ENCODE data around the gene CREB5. TPM values are rescaled to one million over a fixed set of nuclear protein-coding genes. Genes with fewer than 3 reads are reported as not detected.
A peak's percentile ranks its signal among the peaks of the same experiment; 100 is the strongest.
"Not testable (repeated sequence)": the region's sequence is repeated elsewhere in the genome, so short reads cannot be mapped to it uniquely, and the experiment has no call there.

The CREB5 gene
- total and polyA plus RNA-seq, 5 donors, result 4.0 to 20.4 (median 9.9) TPM

- Histone ChIP-seq H3K9me3 (ENCODE audit: control insufficient read depth, low read length) (no peaks in the 10 kb centered on the region), H3K4me1 (ENCODE audit: control insufficient read depth, insufficient read depth, low read length) (no peaks in the 10 kb centered on the region), H3K27ac (ENCODE audit: low read length) (no peak overlapping the region), H3K27me3 (ENCODE audit: control insufficient read depth, insufficient read depth) (no peaks in the 10 kb centered on the region), H3K4me3 (ENCODE audit: low read length) (no peak overlapping the region)
- ATAC-seq, result no peak
- no peak for DNase-seq
- WGBS, result 75% methylated on average over 8 of the region's 8 CpGs
- intact Hi-C loops (cut with DNase I), result loop anchor here in 2 of 4 donors (10.0 kb wide), 2 partner anchors 241 to 471 kb away; no protein-coding TSS in a partner anchor
These were observed 28.3 kb upstream of the CREB5 start for GRCh38 chr7:28383975-28384374.

- H3K4me1 ChIP-seq (ENCODE audit: control insufficient read depth, insufficient read depth, low read length), result no peaks in the 10 kb centered on the region
- peak overlapping the region; percentile 55 for H3K4me3 ChIP-seq (ENCODE audit: low read length)
- H3K27ac ChIP-seq (ENCODE audit: low read length), result no peak overlapping the region
- DNase-seq (peak in 1 of 3 donors; percentile 62), ATAC-seq (peak in 1 of 2 donors; percentile 51)
- WGBS, result 18% methylated on average over 14 of the region's 14 CpGs
- intact Hi-C loops (cut with DNase I), result loop anchor here (5.0 to 10.0 kb wide), 6 partner anchors 145 to 468 kb away; no protein-coding TSS in a partner anchor
- no peaks in the 10 kb centered on the region for H3K9me3 ChIP-seq (ENCODE audit: control insufficient read depth, low read length)
- no peaks in the 10 kb centered on the region for H3K27me3 ChIP-seq (ENCODE audit: control insufficient read depth, insufficient read depth)
These were observed 22.6 kb upstream of the CREB5 start for GRCh38 chr7:28389504-28390395.

- WGBS, result 38% methylated on average over 3 of the region's 3 CpGs
- intact Hi-C loops (cut with DNase I), result loop anchor here in 1 of 4 donors (5.0 to 10.0 kb wide), 2 partner anchors 144 to 462 kb away; no protein-coding TSS in a partner anchor
These were observed 21.9 kb upstream of the CREB5 start for GRCh38 chr7:28390426-28390825.

GRCh38 chr7:28392289-28392688, 20.0 kb upstream of the CREB5 start:
- intact Hi-C loops (cut with DNase I), result loop anchor here in 1 of 4 donors (5.0 to 10.0 kb wide), 2 partner anchors 143 to 460 kb away; no protein-coding TSS in a partner anchor

More at GRCh38 chr7:28390426-28390825, 21.9 kb upstream of the CREB5 start:
- H3K9me3 ChIP-seq (ENCODE audit: control insufficient read depth, low read length), result no peaks in the 10 kb centered on the region
- H3K4me1 ChIP-seq (ENCODE audit: control insufficient read depth, insufficient read depth, low read length), result no peaks in the 10 kb centered on the region
- no peaks in the 10 kb centered on the region for H3K27me3 ChIP-seq (ENCODE audit: control insufficient read depth, insufficient read depth)
- H3K27ac ChIP-seq (ENCODE audit: low read length), result no peak overlapping the region
- peak overlapping the region; percentile 55 for H3K4me3 ChIP-seq (ENCODE audit: low read length)
- DNase-seq, result no peak
- ATAC-seq, result no peak

GRCh38 chr7:28395404-28395803, 16.9 kb upstream of the CREB5 start:
- Histone ChIP-seq H3K27ac (ENCODE audit: low read length) (no peak overlapping the region), H3K9me3 (ENCODE audit: control insufficient read depth, low read length) (no peaks in the 10 kb centered on the region), H3K27me3 (ENCODE audit: control insufficient read depth, insufficient read depth) (no peaks in the 10 kb centered on the region), H3K4me3 (ENCODE audit: low read length) (no peak overlapping the region), H3K4me1 (ENCODE audit: control insufficient read depth, insufficient read depth, low read length) (no peaks in the 10 kb centered on the region)
- DNase-seq (no peak), ATAC-seq (no peak)
- intact Hi-C loops (cut with DNase I), result loop anchor here in 1 of 4 donors (10.0 kb wide), 1 partner anchor 139 kb away; no protein-coding TSS in a partner anchor
- 63% methylated on average over 3 of the region's 3 CpGs for WGBS

More at GRCh38 chr7:28392289-28392688, 20.0 kb upstream of the CREB5 start:
- no peaks in the 10 kb centered on the region for H3K4me1 ChIP-seq (ENCODE audit: control insufficient read depth, insufficient read depth, low read length)
- H3K27ac ChIP-seq (ENCODE audit: low read length), result no peak overlapping the region
- no peak for DNase-seq
- 92% methylated on average over 2 of the region's 2 CpGs for WGBS
- H3K9me3 ChIP-seq (ENCODE audit: control insufficient read depth, low read length), result no peaks in the 10 kb centered on the region
- no peak for ATAC-seq
- no peaks in the 10 kb centered on the region for H3K27me3 ChIP-seq (ENCODE audit: control insufficient read depth, insufficient read depth)
- H3K4me3 ChIP-seq (ENCODE audit: low read length), result no peak overlapping the region

- Histone ChIP-seq H3K4me1 (ENCODE audit: control insufficient read depth, insufficient read depth, low read length) (no peaks in the 10 kb centered on the region), H3K9me3 (ENCODE audit: control insufficient read depth, low read length) (no peaks in the 10 kb centered on the region), H3K27me3 (ENCODE audit: control insufficient read depth, insufficient read depth) (no peaks in the 10 kb centered on the region), H3K4me3 (ENCODE audit: low read length) (no peak overlapping the region), H3K27ac (ENCODE audit: low read length) (no peak overlapping the region)
- DNase-seq (no peak), ATAC-seq (no peak)
- intact Hi-C loops (cut with DNase I), result loop anchor here in 1 of 4 donors (10.0 kb wide), 1 partner anchor 139 kb away; no protein-coding TSS in a partner anchor
- WGBS, result 56% methylated on average over 2 of the region's 2 CpGs
These were observed 16.5 kb upstream of the CREB5 start for GRCh38 chr7:28395831-28396230.

- ATAC-seq, result no peak
- intact Hi-C loops (cut with DNase I), result loop anchor here in 1 of 4 donors (10.0 kb wide), 1 partner anchor 138 kb away; no protein-coding TSS in a partner anchor
- WGBS, result 51% methylated on average over 2 of the region's 2 CpGs
These were observed 15.2 kb upstream of the CREB5 start for GRCh38 chr7:28397141-28397540.

GRCh38 chr7:28400838-28401360, 11.4 kb upstream of the CREB5 start:
- H3K4me3 ChIP-seq (ENCODE audit: low read length), result no peak overlapping the region
- H3K9me3 ChIP-seq (ENCODE audit: control insufficient read depth, low read length), result no peaks in the 10 kb centered on the region
- intact Hi-C loops (cut with DNase I), result no loop called here
- H3K4me1 ChIP-seq (ENCODE audit: control insufficient read depth, insufficient read depth, low read length), result no peaks in the 10 kb centered on the region
- DNase-seq (no peak), ATAC-seq (no peak)
- H3K27ac ChIP-seq (ENCODE audit: low read length), result no peak overlapping the region
- 76% methylated on average over 3 of the region's 3 CpGs for WGBS
- H3K27me3 ChIP-seq (ENCODE audit: control insufficient read depth, insufficient read depth), result no peaks in the 10 kb centered on the region

More at GRCh38 chr7:28397141-28397540, 15.2 kb upstream of the CREB5 start:
- H3K4me1 ChIP-seq (ENCODE audit: control insufficient read depth, insufficient read depth, low read length), result no peaks in the 10 kb centered on the region
- H3K27ac ChIP-seq (ENCODE audit: low read length), result no peak overlapping the region
- no peaks in the 10 kb centered on the region for H3K9me3 ChIP-seq (ENCODE audit: control insufficient read depth, low read length)
- no peak for DNase-seq
- no peak overlapping the region for H3K4me3 ChIP-seq (ENCODE audit: low read length)
- H3K27me3 ChIP-seq (ENCODE audit: control insufficient read depth, insufficient read depth), result no peaks in the 10 kb centered on the region

- WGBS, result 98% methylated on average over 3 of the region's 4 CpGs
- H3K4me1 ChIP-seq (ENCODE audit: control insufficient read depth, insufficient read depth, low read length); H3K9me3 ChIP-seq (ENCODE audit: control insufficient read depth, low read length); ATAC-seq; intact Hi-C loops (cut with DNase I); DNase-seq; H3K27ac ChIP-seq (ENCODE audit: low read length); H3K27me3 ChIP-seq (ENCODE audit: control insufficient read depth, insufficient read depth); H3K4me3 ChIP-seq (ENCODE audit: low read length): not testable (repeated sequence)
These were observed 10.8 kb upstream of the CREB5 start for GRCh38 chr7:28401567-28401966.

GRCh38 chr7:28405662-28406061, 6.7 kb upstream of the CREB5 start:
- WGBS, result 39% methylated on average over 5 of the region's 5 CpGs
- H3K4me3 ChIP-seq (ENCODE audit: low read length), result no peak overlapping the region
- peak in 1 of 2 donors; percentile 5 for ATAC-seq
- peak in 2 of 3 donors; percentile 35 to 39 for DNase-seq
- intact Hi-C loops (cut with DNase I), result loop anchor here in 1 of 4 donors (5.0 kb wide), 1 partner anchor 217 kb away; no protein-coding TSS in a partner anchor
- peaks cover 7% of the 10 kb centered on the region for H3K4me1 ChIP-seq (ENCODE audit: control insufficient read depth, insufficient read depth, low read length)
- no peak overlapping the region for H3K27ac ChIP-seq (ENCODE audit: low read length)
- no peaks in the 10 kb centered on the region for H3K27me3 ChIP-seq (ENCODE audit: control insufficient read depth, insufficient read depth)
- H3K9me3 ChIP-seq (ENCODE audit: control insufficient read depth, low read length), result no peaks in the 10 kb centered on the region

GRCh38 chr7:28406192-28406591, 6.1 kb upstream of the CREB5 start:
- Histone ChIP-seq H3K27me3 (ENCODE audit: control insufficient read depth, insufficient read depth) (no peaks in the 10 kb centered on the region), H3K4me1 (ENCODE audit: control insufficient read depth, insufficient read depth, low read length) (peaks cover 7% of the 10 kb centered on the region), H3K27ac (ENCODE audit: low read length) (no peak overlapping the region), H3K4me3 (ENCODE audit: low read length) (no peak overlapping the region), H3K9me3 (ENCODE audit: control insufficient read depth, low read length) (no peaks in the 10 kb centered on the region)
- WGBS, result 90% methylated on average over 5 of the region's 5 CpGs
- intact Hi-C loops (cut with DNase I), result loop anchor here in 1 of 4 donors (5.0 kb wide), 1 partner anchor 216 kb away; no protein-coding TSS in a partner anchor
- no peak for ATAC-seq
- DNase-seq, result peak in 1 of 3 donors; percentile 30
